Neural progenitor cell (in vitro differentiated cells): ENCODE data around the gene IFI27L2.

ENCODE experiments used
- CTCF ChIP-seq: fragments of 200-600 bp; sonication (generic); IDR thresholded peaks from 2 replicates; pipeline ENCODE4 v1.5.1; 2017; ENCODE audit warnings: antibody characterized with exemption, mild to moderate bottlenecking
- EZH2 ChIP-seq: fragments of 200-600 bp; sonication (generic); IDR thresholded peaks from 2 replicates; pipeline ENCODE4 v1.6.1; 2017; ENCODE audit warnings: antibody characterized with exemption, mild to moderate bottlenecking, moderate library complexity

GRCh38 chr14:94177806-94178205, 48.4 kb upstream of the IFI27L2 start:
- no peak for TF ChIP-seq CTCF
- TF ChIP-seq EZH2, result no peak
